Small intestine (tissue), 7 donors: Measurements from ENCODE around the gene MORC3. TPM values are rescaled to one million over a fixed set of nuclear protein-coding genes. Genes with fewer than 3 reads are reported as not detected.
"Not testable (repeated sequence)": the region's sequence is repeated elsewhere in the genome, so short reads cannot be mapped to it uniquely, and the experiment has no call there.

Experiments used
- DNase-seq, 2 donors: peaks; one replicate each; pipeline versions ENCODE4 v3.0.0 to v3.0.0-alpha.2; 2013
- FAIRE-seq: peaks from 2 replicates; lab custom pipeline; 2012; peaks lifted over from hg19 to GRCh38; lab: Jason Lieb, UNC
- H3K27ac ChIP-seq, 3 donors: one replicate each; pipeline ENCODE4 v1.5.1; 2013; ENCODE audit warnings: low read length in 2 of 3, mild to moderate bottlenecking in 2 of 3, control low read depth in 1 of 3, inconsistent platforms in 1 of 3, low read depth in 1 of 3, moderate library complexity in 1 of 3
- H3K27me3 ChIP-seq, 3 donors: one replicate each; pipeline ENCODE4 v1.6.1; 2013; ENCODE audit warnings: low read length in 3 of 3, inconsistent platforms in 1 of 3; ENCODE audit not compliant: control insufficient read depth in 3 of 3, insufficient read depth in 3 of 3
- H3K36me3 ChIP-seq, 3 donors: one replicate each; pipeline ENCODE4 v1.6.1; 2013; ENCODE audit warnings: low read length in 3 of 3, inconsistent platforms in 1 of 3, low read depth in 1 of 3, mild to moderate bottlenecking in 1 of 3, moderate library complexity in 1 of 3; ENCODE audit not compliant: control insufficient read depth in 3 of 3, insufficient read depth in 2 of 3
- H3K4me1 ChIP-seq, 3 donors: one replicate each; pipeline ENCODE4 v1.6.1; 2013; ENCODE audit warnings: low read length in 2 of 3, inconsistent platforms in 1 of 3, low read depth in 1 of 3, mild to moderate bottlenecking in 1 of 3, moderate library complexity in 1 of 3; ENCODE audit not compliant: control insufficient read depth in 3 of 3, insufficient read depth in 2 of 3
- H3K4me3 ChIP-seq, 3 donors: one replicate each; pipeline ENCODE4 v1.5.1; 2013; ENCODE audit warnings: low read length in 3 of 3, control low read depth in 1 of 3, inconsistent platforms in 1 of 3, low read depth in 1 of 3, mild to moderate bottlenecking in 1 of 3, moderate library complexity in 1 of 3
- H3K9me3 ChIP-seq, 2 donors: one replicate each; pipeline ENCODE4 v1.6.1; 2013; ENCODE audit warnings: low read depth in 1 of 2, low read length in 1 of 2; ENCODE audit not compliant: control insufficient read depth in 2 of 2, insufficient read depth in 1 of 2
- whole genome bisulfite sequencing, 3 donors: extraction: QIAGEN DNeasy Blood & Tissue Kit; methylation state at CpG; one replicate each; pipeline ENCODE4 v1.1.7; 2013; 5-methylcytosine and 5-hydroxymethylcytosine counted together
- polyA plus RNA-seq, 4 donors: library from polyadenylated mRNA; stranded (reverse) in 3 of 4; unstranded in 1 of 4; fragments of 200-250 nt in 3 of 4; fragments of 120-200 nt in 1 of 4; gene quantifications; one replicate each; pipeline versions ENCODE4 v1.2.1 to v1.2.3, GENCODE V29; 2013
- donor health status: healthy with polysubstance abuse.
- donor health status: control.
- donor health status: control.
- donor health status: Bipolar disorder and iron deficiency.
- donor health status: healthy.

MORC3 gene
- polyA plus RNA-seq, 4 donors, result 8.6 to 27.5 (median 10.4) TPM

GRCh38 chr21:36291509-36291908 is 28.5 kb upstream of the MORC3 start:
- Histone ChIP-seq H3K4me1 (no peaks in the 10 kb centered on the region), H3K27ac (no peak overlapping the region), H3K27me3 (no peaks in the 10 kb centered on the region), H3K9me3 (no peaks in the 10 kb centered on the region), H3K4me3 (no peak overlapping the region), H3K36me3 (peaks cover 0 to 16% (median 11%) of the 10 kb centered on the region in 3 donors)
- FAIRE-seq, result no peak
- WGBS, 3 donors, result 72 to 86% (median 82%) methylated on average over 8 of the region's 8 CpGs
- no peak for DNase-seq

DNA sequence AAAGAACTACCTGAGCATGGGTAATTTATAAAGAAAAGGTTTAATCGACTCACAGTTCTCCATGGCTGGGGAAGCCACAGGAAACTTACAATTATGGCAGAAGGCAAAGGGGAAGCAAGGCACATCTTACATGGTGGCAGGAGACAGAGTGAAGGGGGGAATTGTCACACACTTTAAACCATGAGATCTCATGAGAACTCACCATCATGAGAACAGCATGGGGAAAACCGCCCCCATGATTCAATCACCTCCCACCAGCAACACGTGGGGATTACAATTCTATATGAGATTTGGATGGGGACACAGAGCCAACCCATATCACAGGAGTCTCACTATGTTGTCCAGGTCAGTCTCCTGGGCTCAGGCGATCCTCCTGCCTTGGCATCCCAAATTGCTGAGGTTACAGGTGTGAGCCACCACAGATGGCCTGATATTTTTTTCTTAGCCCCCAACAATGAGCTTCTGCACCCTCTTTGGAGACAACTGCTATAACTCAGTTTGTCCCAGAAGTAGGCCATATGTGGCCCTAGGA is 22.5 kb upstream of the MORC3 start:
- Histone ChIP-seq H3K9me3 (no peaks in the 10 kb centered on the region), H3K4me3 (peak overlapping the region in 1 of 3 donors; percentile 24), H3K4me1 (peaks cover 0 to 7% (median 2%) of the 10 kb centered on the region in 3 donors), H3K36me3 (peaks cover 0 to 10% (median 0%) of the 10 kb centered on the region in 3 donors), H3K27ac (peak overlapping the region; percentile 4 to 87 (median 77)), H3K27me3 (no peaks in the 10 kb centered on the region)
- no peak for FAIRE-seq
- 81 to 93% (median 86%) methylated on average over 4 of the region's 4 CpGs for WGBS, 3 donors
- DNase-seq, result no peak

- Histone ChIP-seq H3K4me1 (peaks cover 0 to 7% (median 2%) of the 10 kb centered on the region in 3 donors), H3K36me3 (peaks cover 0 to 5% (median 0%) of the 10 kb centered on the region in 3 donors), H3K4me3 (peak overlapping the region in 2 of 3 donors; percentile 24 to 30), H3K9me3 (no peaks in the 10 kb centered on the region), H3K27me3 (no peaks in the 10 kb centered on the region), H3K27ac (peak overlapping the region; percentile 50 to 87 (median 77))
- 8 to 26% (median 14%) methylated on average over 10 of the region's 10 CpGs for WGBS, 3 donors
- DNase-seq (peak; percentile 89 to 91), FAIRE-seq (no peak)
These were observed 21.9 kb upstream of the MORC3 start for GRCh38 chr21:36297938-36298572.

DNA sequence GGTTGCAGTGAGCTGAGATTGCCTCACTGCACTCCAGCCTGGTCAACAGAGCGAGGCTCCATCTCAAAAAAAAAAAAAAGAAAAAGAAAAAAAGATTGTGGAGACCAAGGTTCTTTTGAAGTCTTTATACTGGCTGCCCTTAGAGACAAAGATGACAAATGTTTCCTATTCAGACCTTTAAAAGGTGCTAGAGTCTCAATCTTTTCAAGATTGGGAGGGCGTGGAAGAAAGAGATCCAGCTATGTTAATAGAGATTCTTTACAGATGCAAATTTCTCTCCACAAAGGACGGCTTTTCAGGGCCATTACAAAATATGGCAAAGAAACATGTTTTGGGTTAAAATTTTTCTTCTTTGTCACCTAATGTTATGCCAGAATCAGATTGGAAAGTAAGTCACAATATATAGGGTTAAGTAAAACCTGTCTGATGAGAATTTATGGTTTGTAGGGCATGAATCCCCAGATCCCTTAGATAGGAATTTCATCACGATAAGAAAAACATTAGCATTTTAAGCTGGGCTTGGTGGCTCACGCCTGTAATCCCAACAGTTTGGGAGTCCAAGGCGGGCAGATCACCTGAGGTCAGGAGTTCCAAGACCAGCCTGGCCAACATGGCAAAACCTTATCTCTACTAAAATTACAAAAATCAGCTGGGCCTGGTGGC is 13.0 kb upstream of the MORC3 start:
- Histone ChIP-seq H3K4me3 (no peak overlapping the region), H3K27ac (no peak overlapping the region), H3K4me1 (no peaks in the 10 kb centered on the region), H3K36me3 (no peaks in the 10 kb centered on the region), H3K9me3 (peaks cover 0 to 8% of the 10 kb centered on the region in 2 donors), H3K27me3 (no peaks in the 10 kb centered on the region)
- FAIRE-seq (no peak), DNase-seq (no peak)
- WGBS, 3 donors, result 92 to 96% (median 93%) methylated on average over 6 of the region's 6 CpGs

DNA sequence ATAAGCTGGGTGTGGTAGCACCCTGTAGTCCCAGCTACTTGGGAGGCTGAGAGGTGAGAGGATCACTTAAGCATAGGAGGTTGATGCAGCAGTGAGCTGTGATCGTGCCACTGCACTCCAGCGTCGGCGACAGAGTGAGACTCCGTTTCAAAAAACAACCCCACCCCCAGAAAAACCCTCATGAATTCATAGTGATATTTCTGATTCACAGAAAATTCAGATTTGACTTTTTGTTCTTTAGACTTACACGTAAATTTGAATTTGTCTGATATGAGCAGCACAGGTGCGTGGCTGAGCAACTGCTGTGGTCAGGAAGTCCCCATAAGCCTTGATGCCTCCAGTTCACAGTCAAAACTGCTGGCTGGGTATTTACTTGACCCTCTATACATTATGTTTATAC is 10.0 kb upstream of the MORC3 start:
- no peaks in the 10 kb centered on the region for H3K27me3 ChIP-seq
- WGBS, 3 donors, result 54 to 84% (median 74%) methylated on average over 7 of the region's 7 CpGs
- DNase-seq (no peak), FAIRE-seq (no peak)
- H3K4me3 ChIP-seq, result no peak overlapping the region
- no peak overlapping the region for H3K27ac ChIP-seq
- peaks cover 0 to 8% of the 10 kb centered on the region in 2 donors for H3K9me3 ChIP-seq
- no peaks in the 10 kb centered on the region for H3K4me1 ChIP-seq
- H3K36me3 ChIP-seq, result no peaks in the 10 kb centered on the region

DNA sequence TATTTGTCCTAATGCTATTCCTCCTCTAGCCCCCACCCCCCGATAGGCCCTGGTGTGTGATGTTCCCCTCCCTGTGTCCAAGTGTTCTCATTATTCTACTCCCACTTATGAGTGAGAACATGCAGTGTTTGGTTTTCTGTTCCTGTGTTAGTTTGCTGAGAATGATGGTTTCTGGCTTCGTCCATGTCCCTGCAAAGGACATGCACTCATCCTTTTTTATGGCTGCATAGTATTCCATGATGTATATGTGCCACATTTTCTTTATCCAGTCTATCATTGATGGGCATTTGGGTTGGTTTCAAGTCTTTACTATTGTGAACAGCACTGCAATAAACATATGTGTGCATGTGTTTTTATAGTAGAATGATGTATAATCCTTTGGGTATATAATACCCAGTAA is 6.6 kb upstream of the MORC3 start:
- H3K4me3 ChIP-seq, DNase-seq, H3K27me3 ChIP-seq, H3K36me3 ChIP-seq, H3K4me1 ChIP-seq, FAIRE-seq, H3K27ac ChIP-seq, H3K9me3 ChIP-seq: not testable (repeated sequence)
- 88 to 100% (median 96%) methylated on average over 2 of the region's 2 CpGs for WGBS, 3 donors

GRCh38 chr21:36316045-36316444 is 4.0 kb upstream of the MORC3 start:
- not testable (repeated sequence) for H3K4me1 ChIP-seq, H3K4me3 ChIP-seq, H3K27me3 ChIP-seq, FAIRE-seq, H3K36me3 ChIP-seq, H3K27ac ChIP-seq, DNase-seq, H3K9me3 ChIP-seq
- WGBS, 3 donors, result 83 to 97% (median 94%) methylated on average over 3 of the region's 3 CpGs

DNA sequence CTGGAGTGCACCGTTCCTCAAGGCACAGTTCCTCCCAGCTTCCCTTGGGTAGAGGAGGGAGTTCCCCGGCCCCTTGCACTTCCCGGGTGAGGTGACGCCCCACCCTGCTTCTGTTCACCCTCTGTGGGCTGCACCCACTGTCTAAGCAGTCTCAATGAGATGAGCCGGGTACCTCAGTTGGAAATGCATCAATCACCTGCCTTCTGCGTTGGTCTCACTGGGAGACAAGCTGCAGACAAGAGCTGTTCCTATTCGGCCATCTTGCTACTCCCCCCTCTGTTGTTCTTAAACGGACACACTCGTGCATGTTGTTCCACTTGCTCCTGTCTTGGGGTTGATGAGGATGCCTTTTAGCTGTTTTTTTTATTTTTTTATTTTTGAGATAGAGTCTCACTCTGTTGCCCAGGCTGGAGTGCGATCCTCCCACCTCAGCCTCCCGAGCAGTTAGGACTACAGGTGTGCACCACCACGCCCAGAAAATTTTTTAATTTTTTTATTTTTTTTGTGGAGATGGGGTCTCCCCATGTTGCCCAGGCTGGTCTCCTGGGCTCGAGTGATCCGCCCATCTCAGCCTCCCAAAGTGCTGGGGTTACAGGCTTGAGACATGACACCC is 3.0 kb upstream of the MORC3 start:
- H3K36me3 ChIP-seq, result no peaks in the 10 kb centered on the region
- no peak for DNase-seq
- no peaks in the 10 kb centered on the region for H3K9me3 ChIP-seq
- H3K4me3 ChIP-seq, result no peak overlapping the region
- no peaks in the 10 kb centered on the region for H3K27me3 ChIP-seq
- H3K27ac ChIP-seq, result no peak overlapping the region
- H3K4me1 ChIP-seq, result peaks cover 0 to 5% (median 0%) of the 10 kb centered on the region in 3 donors
- 82 to 87% (median 85%) methylated on average over 14 of the region's 14 CpGs for WGBS, 3 donors
- FAIRE-seq, result no peak
